ENCODE results near the gene IFNAR1. TPM values are rescaled to one million over a fixed set of nuclear protein-coding genes. Genes with fewer than 3 reads are reported as not detected.

The IFNAR1 gene
- total and polyA plus RNA-seq, 9 of the 15 experiments (the other 6 are each of a cell fraction or from before 2014, with no cell fraction given): 8.6 to 31.8 (median 14.8) TPM

GRCh38 chr21:33300701-33301631 is 23.8 kb upstream of the IFNAR1 start (continued):
- TF ChIP-seq GMEB1 (CRISPR knock-in tag; IDR thresholded peaks at IDR 0.05) (peak; percentile 70), ZNF79 (CRISPR knock-in tag; IDR thresholded peaks at IDR 0.05; ENCODE audit: low read depth) (peak; percentile 93), ELK1 (CRISPR knock-in tag; IDR thresholded peaks at IDR 0.05) (no peak), REST (IDR thresholded peaks at IDR 0.05; ENCODE audit: borderline replicate concordance) (no peak), REST (CRISPR knock-in tag; IDR thresholded peaks at IDR 0.05; ENCODE audit: low read depth) (0 out of 2 replicates have a peak, but pooled peaks have one; percentile 69), PPARD (CRISPR knock-in tag; IDR thresholded peaks at IDR 0.05) (peak; percentile 59; the same call in 1 of the 2 replicates), SP2 (IDR thresholded peaks at IDR 0.05; ENCODE audit: extremely low read depth, low read depth, low read length, poor library complexity, severe bottlenecking) (no peak), ZNF785 (CRISPR knock-in tag; IDR thresholded peaks at IDR 0.05) (no peak), CAMTA2 (CRISPR knock-in tag; conservative IDR thresholded peaks at IDR 0.05) (peak; percentile 84), HINFP (tag; conservative IDR thresholded peaks at IDR 0.05; ENCODE audit: low read depth) (peak; percentile 80), ZNF124 (CRISPR knock-in tag; IDR thresholded peaks at IDR 0.05) (no peak), NFE2 (IDR thresholded peaks at IDR 0.05; ENCODE audit: low read depth) (peak; percentile 84), NR4A1 (CRISPR knock-in tag; IDR thresholded peaks at IDR 0.05) (peak; percentile 97), NR4A1 (tag; IDR thresholded peaks at IDR 0.05) (peak; percentile 98)
